Panc1 (cell line): ENCODE results near the gene ZNF780B. TPM values are rescaled to one million over a fixed set of nuclear protein-coding genes. Genes with fewer than 3 reads are reported as not detected.

ENCODE experiments used
- ATAC-seq: fragments of 200-7000 bp; cut with Tn5 transposase; 2 replicates; pipeline ENCODE4 v1.9.1; 2020; ENCODE audit warnings: mild to moderate bottlenecking, moderate library complexity
- BruUV-seq: library from RNA; stranded (reverse); fragments of 400-500 nt; replicated peaks from 2 replicates; lab custom pipeline; 2021; lab: Mats Ljungman, UMichigan
- CTCF ChIA-PET: fragments of 300-600 bp; sonication (Branson Sonifier 250); formaldehyde crosslinking; loops from one replicate; lab custom pipeline; 2022; ENCODE audit warnings: antibody characterized with exemption; lab: Charles Lee
- POLR2A ChIA-PET: fragments of 300-600 bp; sonication (Branson Sonifier 250); formaldehyde crosslinking; loops from one replicate; lab custom pipeline; 2022; ENCODE audit warnings: antibody characterized with exemption; lab: Charles Lee
- DNase-seq: peaks from one replicate; pipeline ENCODE4 v3.0.0-alpha.2; 2010; ENCODE audit warnings: low read depth, low spot score
- H3K27ac ChIP-seq: 2 replicates; pipeline ENCODE4 v1.5.1; 2011; ENCODE audit warnings: mild to moderate bottlenecking, low read length, inconsistent platforms
- H3K27me3 ChIP-seq: fragments of 200-500 bp; sonication (Bioruptor generic); 2 replicates; pipeline ENCODE4 v1.6.0; 2014; ENCODE audit warnings: low read length, inconsistent platforms; ENCODE audit not compliant: control insufficient read depth, insufficient read depth
- H3K36me3 ChIP-seq: fragments of 200-500 bp; sonication (Bioruptor generic); 2 replicates; pipeline ENCODE4 v1.5.1; 2014; ENCODE audit warnings: inconsistent platforms, mild to moderate bottlenecking, low read length, moderate library complexity; ENCODE audit not compliant: control insufficient read depth, insufficient read depth
- H3K4me1 ChIP-seq: 2 replicates; pipeline ENCODE4 v1.5.1; 2011; ENCODE audit warnings: inconsistent platforms, mild to moderate bottlenecking, low read length, moderate library complexity; ENCODE audit not compliant: control insufficient read depth, insufficient read depth
- H3K4me3 ChIP-seq, 2 experiments: 2 replicates each; pipeline ENCODE4 v1.5.1; 2011 to 2012; ENCODE audit warnings: low read depth in 2 of 2, low read length in 2 of 2, mild to moderate bottlenecking in 2 of 2, inconsistent platforms in 1 of 2, moderate library complexity in 1 of 2
- H3K9me3 ChIP-seq: fragments of 200-500 bp; sonication (Bioruptor generic); 2 replicates; pipeline ENCODE4 v1.5.1; 2014; ENCODE audit warnings: low read depth, mild to moderate bottlenecking, inconsistent platforms, low read length, moderate library complexity; ENCODE audit not compliant: control insufficient read depth, insufficient read depth
- CTCF ChIP-seq: fragments of 450-650 bp; IDR thresholded peaks from 2 replicates; pipeline ENCODE4 v1.5.1; 2017; ENCODE audit warnings: mild to moderate bottlenecking
- POLR2AphosphoS5 ChIP-seq: IDR thresholded peaks from 2 replicates; pipeline ENCODE4 v1.6.1; 2012; ENCODE audit warnings: mild to moderate bottlenecking, low read depth, low read length, moderate library complexity
- SIN3A ChIP-seq: IDR thresholded peaks from 2 replicates; pipeline ENCODE4 v1.6.1; 2012; ENCODE audit warnings: low read depth, mild to moderate bottlenecking, low read length, moderate library complexity, borderline replicate concordance; ENCODE audit not compliant: insufficient read depth
- TCF7L2 ChIP-seq: IDR thresholded peaks from 2 replicates; pipeline ENCODE4 v1.6.1; 2011; ENCODE audit warnings: mild to moderate bottlenecking, low read depth, low read length, inconsistent platforms
- in situ Hi-C: cut with HindIII; loops from 2 replicates; pipeline ENCODE4 v1.10.0; 2016; ENCODE audit warnings: low sequenced_read_pairs, low pct_unique_long_range_greater_than_20kb
- intact Hi-C: fragments of 100-400 bp; cut with micrococcal nuclease; formaldehyde crosslinking; loops from one replicate; pipeline ENCODE4 v1.10.0; 2022; ENCODE audit not compliant: unreplicated experiment
- total RNA-seq: library from RNA; stranded (reverse); gene quantifications from one replicate; pipeline ENCODE4 v1.2.1, GENCODE V29; 2021; ENCODE audit not compliant: unreplicated experiment
- TF ChIP-seq, protein P1 (sequence below), 2 experiments: IDR thresholded peaks; 2 replicates each; pipeline ENCODE4 v1.6.1; 2011 to 2012; ENCODE audit warnings: low read depth in 2 of 2, control low read depth in 1 of 2, low read length in 1 of 2, mild to moderate bottlenecking in 1 of 2, moderate library complexity in 1 of 2; ENCODE audit not compliant: insufficient read depth in 1 of 2

ZNF780B gene
- total RNA-seq, 1 experiment from 2014 or later = 237 TPM

DNA sequence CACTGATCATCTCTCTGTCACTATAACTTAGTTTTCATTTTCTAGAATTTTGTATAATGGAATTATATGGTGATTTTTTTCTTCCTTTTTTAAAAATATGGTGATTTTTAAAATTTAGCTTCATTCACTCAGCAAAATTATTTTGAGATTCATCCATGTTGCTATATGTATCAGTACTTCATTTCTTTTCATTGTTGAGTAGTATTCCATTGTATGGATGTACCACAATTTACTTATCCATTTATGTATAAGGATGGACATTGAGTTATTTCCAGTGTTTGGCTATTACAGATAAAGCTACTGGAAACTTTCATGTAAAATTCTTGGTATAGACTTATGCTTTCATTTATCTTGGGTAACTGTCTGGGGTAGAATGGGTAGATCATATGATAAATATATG is 46.4 kb downstream of the ZNF780B start:
- Histone ChIP-seq H3K27ac (no peak overlapping the region), H3K36me3 (peaks cover 37% of the 10 kb centered on the region), H3K27me3 (no peaks in the 10 kb centered on the region), H3K4me3 (no peak overlapping the region), H3K9me3 (peaks cover 82% of the 10 kb centered on the region), H3K4me1 (peaks cover 8% of the 10 kb centered on the region; the same call in 1 of the 2 replicates)
- in situ Hi-C loops = no loop called here
- no TSS peak for BruUV-seq
- ChIA-PET CTCF (interaction anchor here (0.6 to 0.7 kb wide), 2 partner anchors 176 to 208 kb away, joined by 3 to 5 read pairs; no protein-coding TSS in a partner anchor), POLR2A (interaction anchor here (0.6 to 1.4 kb wide), 3 partner anchors 9 to 275 kb away, joined by 3 to 8 read pairs (median 4); no protein-coding TSS in a partner anchor)
- TF ChIP-seq SIN3A = no peak
- TF ChIP-seq POLR2AphosphoS5 = no peak
- no peak for TF ChIP-seq TCF7L2
- TF ChIP-seq, protein P1, sequence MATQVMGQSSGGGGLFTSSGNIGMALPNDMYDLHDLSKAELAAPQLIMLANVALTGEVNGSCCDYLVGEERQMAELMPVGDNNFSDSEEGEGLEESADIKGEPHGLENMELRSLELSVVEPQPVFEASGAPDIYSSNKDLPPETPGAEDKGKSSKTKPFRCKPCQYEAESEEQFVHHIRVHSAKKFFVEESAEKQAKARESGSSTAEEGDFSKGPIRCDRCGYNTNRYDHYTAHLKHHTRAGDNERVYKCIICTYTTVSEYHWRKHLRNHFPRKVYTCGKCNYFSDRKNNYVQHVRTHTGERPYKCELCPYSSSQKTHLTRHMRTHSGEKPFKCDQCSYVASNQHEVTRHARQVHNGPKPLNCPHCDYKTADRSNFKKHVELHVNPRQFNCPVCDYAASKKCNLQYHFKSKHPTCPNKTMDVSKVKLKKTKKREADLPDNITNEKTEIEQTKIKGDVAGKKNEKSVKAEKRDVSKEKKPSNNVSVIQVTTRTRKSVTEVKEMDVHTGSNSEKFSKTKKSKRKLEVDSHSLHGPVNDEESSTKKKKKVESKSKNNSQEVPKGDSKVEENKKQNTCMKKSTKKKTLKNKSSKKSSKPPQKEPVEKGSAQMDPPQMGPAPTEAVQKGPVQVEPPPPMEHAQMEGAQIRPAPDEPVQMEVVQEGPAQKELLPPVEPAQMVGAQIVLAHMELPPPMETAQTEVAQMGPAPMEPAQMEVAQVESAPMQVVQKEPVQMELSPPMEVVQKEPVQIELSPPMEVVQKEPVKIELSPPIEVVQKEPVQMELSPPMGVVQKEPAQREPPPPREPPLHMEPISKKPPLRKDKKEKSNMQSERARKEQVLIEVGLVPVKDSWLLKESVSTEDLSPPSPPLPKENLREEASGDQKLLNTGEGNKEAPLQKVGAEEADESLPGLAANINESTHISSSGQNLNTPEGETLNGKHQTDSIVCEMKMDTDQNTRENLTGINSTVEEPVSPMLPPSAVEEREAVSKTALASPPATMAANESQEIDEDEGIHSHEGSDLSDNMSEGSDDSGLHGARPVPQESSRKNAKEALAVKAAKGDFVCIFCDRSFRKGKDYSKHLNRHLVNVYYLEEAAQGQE (IDR thresholded peaks at IDR 0.05; ENCODE audit: insufficient read depth in 1 of 2, low read depth in 2 of 2, low read length in 1 of 2) = no peak
- TF ChIP-seq CTCF = no peak
- ATAC-seq = no peak
- DNase-seq = no peak
- intact Hi-C loops = no loop called here

- in situ Hi-C loops (no loop called here), intact Hi-C loops (no loop called here)
- peaks cover 50% of the 10 kb centered on the region for H3K9me3 ChIP-seq
- no peak overlapping the region for H3K4me3 ChIP-seq
- H3K4me1 ChIP-seq = peaks cover 8% of the 10 kb centered on the region; the same call in 1 of the 2 replicates
- H3K27me3 ChIP-seq = no peaks in the 10 kb centered on the region
- peaks cover 29% of the 10 kb centered on the region for H3K36me3 ChIP-seq
- H3K27ac ChIP-seq = no peak overlapping the region
- peak; percentile 100 for DNase-seq
- ChIA-PET POLR2A (interaction anchor here (0.7 to 1.1 kb wide), 3 partner anchors 9 to 83 kb away, joined by 3 to 5 read pairs (median 4); partner anchors contain the start of gene ZNF546), CTCF (no interaction called here)
- no TSS peak for BruUV-seq
- ATAC-seq = peak; percentile 91
- TF ChIP-seq CTCF = no peak
- TF ChIP-seq, protein P1 (IDR thresholded peaks at IDR 0.05; ENCODE audit: insufficient read depth in 1 of 2, low read depth in 2 of 2, low read length in 1 of 2) = no peak
- TF ChIP-seq SIN3A = no peak
- no peak for TF ChIP-seq POLR2AphosphoS5
- no peak for TF ChIP-seq TCF7L2
Observed at GRCh38 chr19:40006273-40006691, 49.7 kb downstream of the ZNF780B start.
